Measurements from ENCODE around the gene GK. TPM values are rescaled to one million over a fixed set of nuclear protein-coding genes. Genes with fewer than 3 reads are reported as not detected.

The GK gene
- total and polyA plus RNA-seq, 2 donors (not counting 1 experiment from before 2014, with no cell fraction given), result 4.8 to 10.2 TPM

- Histone ChIP-seq H3K27ac (ENCODE audit: low read length in 2 of 2) (no peak overlapping the region), H3K9me3 (ENCODE audit: control extremely low read depth in 1 of 3, control insufficient read depth in 2 of 3, insufficient read depth in 1 of 3, low read length in 2 of 3) (no peaks in the 10 kb centered on the region), H3K4me1 (ENCODE audit: control insufficient read depth in 2 of 2, insufficient read depth in 2 of 2, low read length in 2 of 2) (no peaks in the 10 kb centered on the region), H2AFZ (ENCODE audit: insufficient read depth, low read depth, low read length, poor library complexity, severe bottlenecking) (no peak overlapping the region), H4K20me1 (ENCODE audit: control insufficient read depth, insufficient read depth, low read length, poor library complexity, severe bottlenecking) (no peaks in the 10 kb centered on the region), H3K9ac (ENCODE audit: low read length) (no peak overlapping the region), H3K27me3 (replicated peaks in 1 of 4; ENCODE audit: control extremely low read depth in 1 of 4, control insufficient read depth in 3 of 4, insufficient read depth in 4 of 4, low read length in 3 of 4) (no peaks in the 10 kb centered on the region), H3K4me2 (replicated peaks; ENCODE audit: low read depth, low read length, poor library complexity, severe bottlenecking) (no peak overlapping the region), H3K36me3 (replicated peaks in 1 of 2; ENCODE audit: control extremely low read depth in 1 of 2, control insufficient read depth in 1 of 2, extremely low read depth in 1 of 2, insufficient read depth in 2 of 2, low read length in 1 of 2) (no peaks in the 10 kb centered on the region), H3K79me2 (ENCODE audit: control insufficient read depth, insufficient read depth, low read length) (no peaks in the 10 kb centered on the region), H3K4me3 (ENCODE audit: control extremely low read depth in 1 of 5, extremely low read depth in 1 of 5, insufficient read depth in 1 of 5, low read depth in 2 of 5, low read length in 4 of 5) (no peak overlapping the region)
- no peak overlapping the region for H3K4me3 Mint-ChIP-seq
- no peak for TF ChIP-seq CTCF (IDR thresholded peaks at IDR 0.05)
- TF ChIP-seq EZH2 (IDR thresholded peaks at IDR 0.05; ENCODE audit: borderline replicate concordance, insufficient read depth, low read depth, low read length, poor library complexity, severe bottlenecking), result no peak
- ChIA-PET POLR2A (no interaction called here), CTCF (interaction anchor here (1.8 to 2.1 kb wide), 3 partner anchors 9 to 559 kb away, joined by 4 to 9 read pairs (median 9); no protein-coding TSS in a partner anchor)
- WGBS (ENCODE audit: insufficient coverage), result 59% methylated on average over 6 of the region's 17 CpGs
- no peaks in the 10 kb centered on the region for H3K9me3 Mint-ChIP-seq (ENCODE audit: insufficient read depth)
- no peak for ATAC-seq (ENCODE audit: low read depth)
- peaks cover 2% of the 10 kb centered on the region for H3K4me1 Mint-ChIP-seq
- H3K27ac Mint-ChIP-seq, result no peak overlapping the region
- no peaks in the 10 kb centered on the region for H3K27me3 Mint-ChIP-seq
- intact Hi-C loops (cut with micrococcal nuclease), result no loop called here
- DNase-seq, result no peak
Measured at GRCh38 chrX:30733852-30734660, 80.8 kb downstream of the GK start.

DNA sequence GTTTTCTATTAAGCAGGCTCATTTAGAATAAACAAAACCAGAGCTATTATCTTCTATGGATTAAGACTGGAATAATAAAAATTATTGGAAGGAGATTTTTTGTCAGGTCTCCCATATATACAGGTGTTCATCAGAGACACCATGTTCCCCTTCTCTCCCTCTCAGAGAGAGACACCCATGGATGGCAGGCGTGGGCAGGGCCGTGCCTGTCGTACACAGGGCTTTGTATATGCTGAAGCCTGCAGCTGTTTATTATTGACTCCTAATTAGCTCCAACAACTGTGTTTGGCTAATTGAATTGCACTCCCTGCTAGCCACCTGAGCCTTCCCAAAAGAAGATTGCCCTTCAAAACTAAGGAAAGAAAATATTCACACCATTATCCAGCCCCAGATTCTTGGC, 81.6 kb downstream of the GK start:
- Histone ChIP-seq H4K20me1 (ENCODE audit: control insufficient read depth, insufficient read depth, low read length, poor library complexity, severe bottlenecking) (no peaks in the 10 kb centered on the region), H3K9ac (ENCODE audit: low read length) (no peak overlapping the region), H3K27ac (ENCODE audit: low read length in 2 of 2) (no peak overlapping the region), H3K27me3 (replicated peaks in 1 of 4; ENCODE audit: control extremely low read depth in 1 of 4, control insufficient read depth in 3 of 4, insufficient read depth in 4 of 4, low read length in 3 of 4) (no peaks in the 10 kb centered on the region), H3K4me2 (replicated peaks; ENCODE audit: low read depth, low read length, poor library complexity, severe bottlenecking) (no peak overlapping the region), H3K4me1 (ENCODE audit: control insufficient read depth in 2 of 2, insufficient read depth in 2 of 2, low read length in 2 of 2) (no peaks in the 10 kb centered on the region), H3K4me3 (ENCODE audit: control extremely low read depth in 1 of 5, extremely low read depth in 1 of 5, insufficient read depth in 1 of 5, low read depth in 2 of 5, low read length in 4 of 5) (no peak overlapping the region), H2AFZ (ENCODE audit: insufficient read depth, low read depth, low read length, poor library complexity, severe bottlenecking) (no peak overlapping the region), H3K36me3 (replicated peaks in 1 of 2; ENCODE audit: control extremely low read depth in 1 of 2, control insufficient read depth in 1 of 2, extremely low read depth in 1 of 2, insufficient read depth in 2 of 2, low read length in 1 of 2) (no peaks in the 10 kb centered on the region), H3K9me3 (ENCODE audit: control extremely low read depth in 1 of 3, control insufficient read depth in 2 of 3, insufficient read depth in 1 of 3, low read length in 2 of 3) (no peaks in the 10 kb centered on the region), H3K79me2 (ENCODE audit: control insufficient read depth, insufficient read depth, low read length) (no peaks in the 10 kb centered on the region)
- no peak overlapping the region for H3K4me3 Mint-ChIP-seq
- TF ChIP-seq CTCF (IDR thresholded peaks at IDR 0.05), result no peak
- TF ChIP-seq EZH2 (IDR thresholded peaks at IDR 0.05; ENCODE audit: borderline replicate concordance, insufficient read depth, low read depth, low read length, poor library complexity, severe bottlenecking), result no peak
- no CpG with 5 or more reads among the region's 3 CpGs for WGBS (ENCODE audit: insufficient coverage)
- intact Hi-C loops (cut with micrococcal nuclease), result loop anchor here (5.0 kb wide), 1 partner anchor 88 kb away; no protein-coding TSS in a partner anchor
- H3K27ac Mint-ChIP-seq, result no peak overlapping the region
- ChIA-PET POLR2A (no interaction called here), CTCF (interaction anchor here (1.7 to 2.2 kb wide), 8 partner anchors 8 to 922 kb away, joined by 4 to 9 read pairs (median 8); no protein-coding TSS in a partner anchor)
- ATAC-seq (ENCODE audit: low read depth), result no peak
- H3K4me1 Mint-ChIP-seq, result peaks cover 2% of the 10 kb centered on the region
- DNase-seq, result no peak
- H3K9me3 Mint-ChIP-seq (ENCODE audit: insufficient read depth), result no peaks in the 10 kb centered on the region
- H3K27me3 Mint-ChIP-seq, result no peaks in the 10 kb centered on the region

All from B cell (primary cell).